ENCODE data around the gene KCNMB2.
"Not testable (repeated sequence)": the region's sequence is repeated elsewhere in the genome, so short reads cannot be mapped to it uniquely, and the experiment has no call there.

Gene KCNMB2

GRCh38 chr3:178536211-178537079 is at the start of gene KCNMB2:
KCNMB2 (plus strand) TSS chr3:178536436.
- DNase-seq = no peak

- no peak for DNase-seq
Observed at GRCh38 chr3:178486903-178487302, 49.3 kb upstream of the KCNMB2 start.

GRCh38 chr3:178487752-178488151 is 48.5 kb upstream of the KCNMB2 start:
- DNase-seq = no peak

GRCh38 chr3:178491751-178492150 is 44.5 kb upstream of the KCNMB2 start:
- no peak for DNase-seq

GRCh38 chr3:178492491-178492890 is 43.7 kb upstream of the KCNMB2 start:
- DNase-seq = no peak

- DNase-seq = no peak
Observed at GRCh38 chr3:178494386-178494785, 41.9 kb upstream of the KCNMB2 start.

- no peak for DNase-seq
Observed at GRCh38 chr3:178496911-178497310, 39.3 kb upstream of the KCNMB2 start.

GRCh38 chr3:178498871-178499270 is 37.4 kb upstream of the KCNMB2 start:
- DNase-seq = no peak

GRCh38 chr3:178500631-178501030 is 35.6 kb upstream of the KCNMB2 start:
- no peak for DNase-seq

- DNase-seq = no peak
Observed at GRCh38 chr3:178504128-178504527, 32.1 kb upstream of the KCNMB2 start.

GRCh38 chr3:178505832-178506231 is 30.4 kb upstream of the KCNMB2 start:
- DNase-seq = no peak

GRCh38 chr3:178507507-178508442 is 28.5 kb upstream of the KCNMB2 start:
- no peak for DNase-seq

GRCh38 chr3:178508443-178508825 is 27.8 kb upstream of the KCNMB2 start:
- no peak for DNase-seq

GRCh38 chr3:178510496-178510895 is 25.7 kb upstream of the KCNMB2 start:
- no peak for DNase-seq

GRCh38 chr3:178512647-178513046 is 23.6 kb upstream of the KCNMB2 start:
- DNase-seq = no peak

GRCh38 chr3:178513546-178514380 is 22.5 kb upstream of the KCNMB2 start:
- no peak for DNase-seq

- no peak for DNase-seq
Observed at GRCh38 chr3:178514401-178514800, 21.8 kb upstream of the KCNMB2 start.

GRCh38 chr3:178515076-178515744 is 21.0 kb upstream of the KCNMB2 start:
- not testable (repeated sequence) for DNase-seq

GRCh38 chr3:178517665-178518334 is 18.4 kb upstream of the KCNMB2 start:
- DNase-seq = no peak

GRCh38 chr3:178518660-178519396 is 17.4 kb upstream of the KCNMB2 start:
- no peak for DNase-seq

- DNase-seq = no peak
Observed at GRCh38 chr3:178519701-178520100, 16.5 kb upstream of the KCNMB2 start.
